Gastroesophageal sphincter (tissue), 4 donors: Measurements from ENCODE around the gene ZBTB40. TPM values are rescaled to one million over a fixed set of nuclear protein-coding genes. Genes with fewer than 3 reads are reported as not detected.
A peak's percentile ranks its signal among the peaks of the same experiment; 100 is the strongest.

Experiments
- ATAC-seq: fragments of 150-250 bp; one replicate; pipeline ENCODE4 v1.9.1; 2016; ENCODE audit warnings: mild to moderate bottlenecking, moderate library complexity
- H3K27ac ChIP-seq, 4 donors: fragments of 200-600 bp; sonication (generic) in 3 of 4; 1 replicate in 3 of 4; 2 replicates in 1 of 4; pipeline ENCODE4 v1.5.1; 2016 to 2019
- H3K27me3 ChIP-seq: fragments of 200-600 bp; sonication (generic); one replicate; pipeline ENCODE4 v1.5.1; 2019
- H3K36me3 ChIP-seq, 2 donors: fragments of 200-600 bp; sonication (generic); one replicate each; pipeline ENCODE4 v1.5.1; 2019; ENCODE audit warnings: control low read depth in 1 of 2
- H3K4me1 ChIP-seq, 3 donors: fragments of 200-600 bp; sonication (generic); 1 replicate in 2 of 3; 2 replicates in 1 of 3; pipeline ENCODE4 v1.5.1; 2016 to 2019; ENCODE audit warnings: control low read depth in 2 of 3
- H3K4me3 ChIP-seq, 2 donors: fragments of 200-600 bp; sonication (generic); one replicate each; pipeline ENCODE4 v1.5.1; 2019; ENCODE audit warnings: mild to moderate bottlenecking in 1 of 2, moderate library complexity in 1 of 2
- H3K9me3 ChIP-seq, 3 donors: fragments of 200-600 bp; sonication (generic); one replicate each; pipeline ENCODE4 v1.5.1; 2017 to 2019; ENCODE audit warnings: control low read depth in 2 of 3
- EP300 ChIP-seq: sonication (generic); formaldehyde crosslinking; IDR thresholded peaks from one replicate; pipeline ENCODE4 v1.6.1; 2017; ENCODE audit warnings: antibody characterized with exemption, mild to moderate bottlenecking
- POLR2A ChIP-seq, 2 donors: fragments of 450-650 bp; IDR thresholded peaks; one replicate each; pipeline ENCODE4 v1.6.1; 2017; ENCODE audit warnings: antibody characterized with exemption in 2 of 2, mild to moderate bottlenecking in 2 of 2, moderate library complexity in 1 of 2
- POLR2AphosphoS5 ChIP-seq: sonication (generic); formaldehyde crosslinking; IDR thresholded peaks from one replicate; pipeline ENCODE4 v1.6.1; 2017; ENCODE audit warnings: antibody characterized with exemption
- WGBS, 2 donors: methylation state at CpG; one replicate each; pipeline ENCODE4 v1.1.5; 2018; ENCODE audit warnings: low coverage in 1 of 2; 5-methylcytosine and 5-hydroxymethylcytosine counted together
- total RNA-seq, 4 donors: library from RNA; depleted of rRNA; stranded (reverse); fragments of >200 nt; gene quantifications; one replicate each; pipeline ENCODE4 v1.1.0, GENCODE V29; 2016
- TF ChIP-seq, protein P1 (sequence below), 4 experiments: fragments of 200-600 bp in 2 of 4; fragments of 450-650 bp in 2 of 4; sonication (generic) in 1 of 4; IDR thresholded peaks; one replicate each; pipeline ENCODE4 v1.5.1; 2017 to 2019; ENCODE audit warnings: antibody characterized with exemption in 4 of 4, mild to moderate bottlenecking in 2 of 4, moderate library complexity in 2 of 4

Gene ZBTB40
- total RNA-seq, 4 donors from 2014 or later, result 13.8 to 28.2 (median 18.4) TPM

DNA sequence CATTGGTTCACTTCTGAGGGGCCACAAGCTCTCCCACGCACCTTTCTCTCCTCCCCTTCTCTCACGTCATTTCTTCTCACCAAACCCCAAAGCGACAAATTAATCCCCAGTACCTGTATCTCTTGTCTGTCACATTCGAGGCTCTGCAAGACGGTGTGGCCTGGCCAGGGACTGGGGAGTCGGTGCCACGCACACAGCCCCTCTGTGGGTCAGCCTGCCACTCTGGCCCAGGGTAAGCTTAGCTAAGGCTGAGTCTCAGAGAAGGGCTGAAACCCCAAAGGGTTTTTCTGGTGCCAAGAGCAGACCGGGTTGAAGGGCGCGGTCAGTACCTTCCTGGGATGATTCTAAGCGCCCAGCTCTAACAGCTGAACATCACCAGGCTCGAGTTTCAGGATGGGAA is 34.2 kb upstream of the ZBTB40 start:
- H3K9me3 ChIP-seq, result no peaks in the 10 kb centered on the region
- TF ChIP-seq, protein P1, sequence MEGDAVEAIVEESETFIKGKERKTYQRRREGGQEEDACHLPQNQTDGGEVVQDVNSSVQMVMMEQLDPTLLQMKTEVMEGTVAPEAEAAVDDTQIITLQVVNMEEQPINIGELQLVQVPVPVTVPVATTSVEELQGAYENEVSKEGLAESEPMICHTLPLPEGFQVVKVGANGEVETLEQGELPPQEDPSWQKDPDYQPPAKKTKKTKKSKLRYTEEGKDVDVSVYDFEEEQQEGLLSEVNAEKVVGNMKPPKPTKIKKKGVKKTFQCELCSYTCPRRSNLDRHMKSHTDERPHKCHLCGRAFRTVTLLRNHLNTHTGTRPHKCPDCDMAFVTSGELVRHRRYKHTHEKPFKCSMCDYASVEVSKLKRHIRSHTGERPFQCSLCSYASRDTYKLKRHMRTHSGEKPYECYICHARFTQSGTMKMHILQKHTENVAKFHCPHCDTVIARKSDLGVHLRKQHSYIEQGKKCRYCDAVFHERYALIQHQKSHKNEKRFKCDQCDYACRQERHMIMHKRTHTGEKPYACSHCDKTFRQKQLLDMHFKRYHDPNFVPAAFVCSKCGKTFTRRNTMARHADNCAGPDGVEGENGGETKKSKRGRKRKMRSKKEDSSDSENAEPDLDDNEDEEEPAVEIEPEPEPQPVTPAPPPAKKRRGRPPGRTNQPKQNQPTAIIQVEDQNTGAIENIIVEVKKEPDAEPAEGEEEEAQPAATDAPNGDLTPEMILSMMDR (IDR thresholded peaks at IDR 0.05), result no peak
- no peak for TF ChIP-seq POLR2AphosphoS5
- H3K36me3 ChIP-seq, result no peaks in the 10 kb centered on the region
- 81 to 82% methylated on average over 5 to 6 of the region's 12 CpGs for WGBS, 2 donors
- no peak overlapping the region for H3K27ac ChIP-seq
- peaks cover 41% of the 10 kb centered on the region for H3K27me3 ChIP-seq
- no peak for ATAC-seq
- peaks cover 0 to 17% (median 0%) of the 10 kb centered on the region in 3 donors for H3K4me1 ChIP-seq
- H3K4me3 ChIP-seq, result no peak overlapping the region

DNA sequence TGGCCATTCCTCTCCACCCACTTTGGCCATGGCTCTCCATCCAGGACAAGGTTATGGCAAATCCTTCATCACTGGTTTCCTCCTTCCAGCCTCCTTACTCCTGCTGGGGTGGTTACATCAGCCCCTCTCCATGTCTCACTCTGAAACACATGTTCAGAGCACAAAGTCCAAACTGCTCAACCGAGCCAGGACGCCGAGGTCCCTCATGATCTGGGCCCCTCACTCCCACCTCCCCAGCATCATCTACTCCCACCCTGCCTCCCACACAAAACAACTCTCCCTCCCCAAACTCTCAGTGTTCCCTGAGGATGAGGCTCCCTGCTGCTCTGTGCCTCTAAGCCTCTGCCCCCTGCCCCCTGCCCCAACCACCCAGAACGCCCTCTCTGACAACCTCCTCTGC is 33.3 kb upstream of the ZBTB40 start:
- no peaks in the 10 kb centered on the region for H3K36me3 ChIP-seq
- no peak overlapping the region for H3K27ac ChIP-seq
- H3K27me3 ChIP-seq, result peaks cover 41% of the 10 kb centered on the region
- H3K4me3 ChIP-seq, result no peak overlapping the region
- peaks cover 0 to 17% (median 0%) of the 10 kb centered on the region in 3 donors for H3K4me1 ChIP-seq
- TF ChIP-seq POLR2AphosphoS5 (no peak), EP300 (no peak), POLR2A (IDR thresholded peaks at IDR 0.05) (no peak)
- TF ChIP-seq, protein P1 (IDR thresholded peaks at IDR 0.05), result no peak
- ATAC-seq, result no peak
- WGBS, 2 donors, result 46% methylated on average over 4 of the region's 4 CpGs; no CpG with 5 or more reads in 1 of the 2 donors
- H3K9me3 ChIP-seq, result no peaks in the 10 kb centered on the region

DNA sequence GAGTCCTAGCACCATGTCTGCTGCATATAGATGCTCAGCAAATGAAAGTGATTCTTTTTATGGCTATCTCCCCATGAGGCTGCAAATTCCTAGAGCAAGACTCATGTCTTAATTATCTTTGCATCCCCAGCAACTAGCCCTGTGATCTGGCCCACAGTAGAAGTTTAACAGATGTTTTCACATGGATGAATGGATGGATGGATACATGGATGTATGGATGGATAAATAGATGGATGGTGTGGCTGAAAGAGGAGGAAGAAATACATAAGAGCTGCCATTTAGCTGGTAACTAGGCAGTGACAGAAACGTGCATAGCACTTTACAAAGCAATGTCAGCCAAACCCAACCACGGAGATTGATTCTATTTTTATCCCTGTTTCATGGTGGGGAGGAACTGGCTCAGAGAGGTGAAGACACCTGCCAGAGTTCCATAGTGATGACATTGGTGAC is 32.7 kb upstream of the ZBTB40 start:
- peaks cover 0 to 17% (median 0%) of the 10 kb centered on the region in 3 donors for H3K4me1 ChIP-seq
- no peaks in the 10 kb centered on the region for H3K9me3 ChIP-seq
- ATAC-seq, result no peak
- H3K27me3 ChIP-seq, result peaks cover 41% of the 10 kb centered on the region
- no peak overlapping the region for H3K4me3 ChIP-seq
- 0% methylated on average over 2 of the region's 2 CpGs for WGBS, 2 donors
- no peaks in the 10 kb centered on the region for H3K36me3 ChIP-seq
- no peak overlapping the region for H3K27ac ChIP-seq
- TF ChIP-seq POLR2AphosphoS5 (no peak), EP300 (no peak), POLR2A (IDR thresholded peaks at IDR 0.05) (no peak)
- TF ChIP-seq, protein P1 (IDR thresholded peaks at IDR 0.05), result no peak

DNA sequence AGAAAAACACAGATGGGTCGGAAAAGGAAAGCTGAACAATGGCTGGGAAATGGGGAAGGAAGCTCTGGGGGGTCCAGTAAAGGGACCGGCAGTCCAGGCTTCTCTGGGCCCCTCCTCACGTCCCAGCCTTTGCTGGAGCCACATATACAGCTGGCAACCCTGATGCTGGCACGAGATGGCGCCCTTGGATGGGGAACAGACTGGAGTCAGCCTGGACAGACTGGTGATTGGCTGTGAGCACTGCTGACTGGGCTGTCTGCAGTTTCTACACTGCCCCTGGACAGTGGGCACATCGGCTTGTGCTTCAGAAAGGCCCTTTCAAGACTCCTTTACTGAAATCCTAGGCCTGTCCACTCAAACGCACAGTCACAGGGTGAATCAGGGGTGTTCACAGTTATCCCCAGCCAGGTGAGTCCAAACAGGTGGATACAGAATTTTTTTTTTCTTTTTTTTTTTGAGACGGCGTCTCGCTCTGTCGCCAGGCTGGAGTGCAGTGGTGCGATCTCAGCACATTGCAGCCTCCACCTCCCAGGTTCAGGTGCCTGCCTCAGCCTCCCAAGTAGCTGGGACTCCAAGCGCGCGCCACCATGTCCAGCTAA is 31.1 kb upstream of the ZBTB40 start:
- Histone ChIP-seq H3K27ac (no peak overlapping the region), H3K9me3 (no peaks in the 10 kb centered on the region), H3K36me3 (no peaks in the 10 kb centered on the region), H3K4me3 (no peak overlapping the region), H3K27me3 (peaks cover 41% of the 10 kb centered on the region), H3K4me1 (peaks cover 0 to 17% (median 0%) of the 10 kb centered on the region in 3 donors)
- no peak for TF ChIP-seq POLR2AphosphoS5
- TF ChIP-seq, protein P1 (IDR thresholded peaks at IDR 0.05), result peak in 3 of 4 experiments; percentile 63 to 77 (median 66)
- WGBS, 2 donors, result 45 to 60% methylated on average over 6 to 13 of the region's 15 CpGs
- ATAC-seq, result peak; percentile 80

DNA sequence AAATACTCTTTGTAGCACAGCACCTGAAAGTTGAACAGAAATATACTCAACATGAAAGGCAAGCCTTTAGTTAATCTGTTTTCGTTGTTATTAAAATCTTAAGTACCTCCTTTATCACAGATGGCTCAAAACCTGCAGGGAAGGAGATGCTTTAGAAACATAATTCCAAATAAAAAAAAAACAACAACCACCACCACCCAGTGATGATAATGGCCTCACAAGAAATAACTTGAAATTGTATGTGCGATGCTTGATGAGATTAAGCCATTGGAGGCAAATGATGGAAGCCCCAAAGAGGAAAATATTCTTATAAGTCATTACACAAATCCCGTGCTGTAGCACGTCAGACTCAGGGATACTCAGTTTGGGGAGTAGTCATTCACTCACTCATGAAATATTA is 24.9 kb upstream of the ZBTB40 start:
- H3K4me1 ChIP-seq, result no peaks in the 10 kb centered on the region
- ATAC-seq, result no peak
- H3K36me3 ChIP-seq, result no peaks in the 10 kb centered on the region
- no peak overlapping the region for H3K27ac ChIP-seq
- H3K27me3 ChIP-seq, result no peaks in the 10 kb centered on the region
- WGBS, 2 donors, result 79 to 81% methylated on average over 3 to 4 of the region's 4 CpGs
- no peaks in the 10 kb centered on the region for H3K9me3 ChIP-seq
- no peak for TF ChIP-seq EP300
- TF ChIP-seq POLR2A (IDR thresholded peaks at IDR 0.05), result no peak
- TF ChIP-seq, protein P1 (IDR thresholded peaks at IDR 0.05), result no peak
- no peak for TF ChIP-seq POLR2AphosphoS5
- H3K4me3 ChIP-seq, result no peak overlapping the region
